GM18517 (cell line): ENCODE results near the gene TLCD5.

ENCODE experiments used
- ATAC-seq: cut with Tn5 transposase; IDR thresholded peaks from one replicate; pipeline ENCODE4 v1.9.1; 2021; ENCODE audit warnings: mild to moderate bottlenecking, moderate library complexity; ENCODE audit not compliant: unreplicated experiment

TLCD5 gene

GRCh38 chr11:120307476-120307875 is 17.6 kb upstream of the TLCD5 start:
- ATAC-seq, result no peak

- no peak for ATAC-seq
These were observed 17.0 kb upstream of the TLCD5 start for GRCh38 chr11:120308081-120308480.

- no peak for ATAC-seq
These were observed 14.2 kb upstream of the TLCD5 start for GRCh38 chr11:120310870-120311269.

- ATAC-seq, result no peak
These were observed 10.2 kb upstream of the TLCD5 start for GRCh38 chr11:120314861-120315260.

- no peak for ATAC-seq
These were observed 8.0 kb upstream of the TLCD5 start for GRCh38 chr11:120316880-120317688.

GRCh38 chr11:120317689-120318480 is 7.2 kb upstream of the TLCD5 start:
- no peak for ATAC-seq

- ATAC-seq, result no peak
These were observed 6.2 kb upstream of the TLCD5 start for GRCh38 chr11:120318906-120319305.

- no peak for ATAC-seq
These were observed 1.1 kb downstream of the TLCD5 start for GRCh38 chr11:120326228-120326627.

GRCh38 chr11:120326845-120327281 is 1.8 kb downstream of the TLCD5 start:
- ATAC-seq, result no peak

GRCh38 chr11:120327311-120327710 is 2.2 kb downstream of the TLCD5 start:
- no peak for ATAC-seq

- no peak for ATAC-seq
These were observed 4.5 kb downstream of the TLCD5 start for GRCh38 chr11:120329556-120329955.

- ATAC-seq, result no peak
These were observed 4.9 kb downstream of the TLCD5 start for GRCh38 chr11:120330045-120330444.

- ATAC-seq, result no peak
These were observed 6.3 kb downstream of the TLCD5 start for GRCh38 chr11:120331301-120331996.

- no peak for ATAC-seq
These were observed 8.0 kb downstream of the TLCD5 start for GRCh38 chr11:120332822-120333716.

GRCh38 chr11:120333801-120334200 is 8.7 kb downstream of the TLCD5 start:
- ATAC-seq, result no peak

GRCh38 chr11:120334332-120334731 is 9.2 kb downstream of the TLCD5 start:
- no peak for ATAC-seq

GRCh38 chr11:120334894-120335462 is 9.9 kb downstream of the TLCD5 start:
- ATAC-seq, result peak; percentile 50

- peak; percentile 16 for ATAC-seq
These were observed 10.4 kb downstream of the TLCD5 start for GRCh38 chr11:120335556-120335907.

GRCh38 chr11:120335908-120336640 is 11.0 kb downstream of the TLCD5 start, which contains the start of gene ARHGEF12:
TSS of gene ARHGEF12 (plus strand) at chr11:120336413. CDS start at chr11:120337244, 831 bp downstream.
- peak; percentile 47 for ATAC-seq
